Measurements from ENCODE around the gene LBHD2. TPM values are rescaled to one million over a fixed set of nuclear protein-coding genes. Genes with fewer than 3 reads are reported as not detected.

LBHD2 gene
- total and polyA plus RNA-seq, 2 of the 8 experiments (the other 6 are each of a cell fraction or from before 2014, with no cell fraction given): not detected

- DNase-seq (ENCODE audit: low read depth in 1 of 2, low spot score in 2 of 2): no peak
- no peak for TF ChIP-seq SIX5 (IDR thresholded peaks at IDR 0.05; ENCODE audit: low read depth, low read length)
- no peak for TF ChIP-seq SP4 (IDR thresholded peaks at IDR 0.05; ENCODE audit: low read length)
- no peak for TF ChIP-seq TBP (IDR thresholded peaks at IDR 0.05; ENCODE audit: low read depth, low read length)
- TF ChIP-seq KDM5A (IDR thresholded peaks at IDR 0.05; ENCODE audit: low read length): no peak
Measured at GRCh38 chr14:103107941-103108748, 24.1 kb downstream of the LBHD2 start.

More at GRCh38 chr14:103107941-103108748, 24.1 kb downstream of the LBHD2 start:
- Histone ChIP-seq H3K27me3 (replicated peaks in 1 of 4; ENCODE audit: control insufficient read depth in 3 of 4, extremely low read depth in 1 of 4, insufficient read depth in 3 of 4, low read length in 3 of 4) (peaks cover 5 to 27% (median 19%) of the 10 kb centered on the region in 4 experiments), H3K4me3 (ENCODE audit: extremely low read depth in 1 of 4, insufficient read depth in 2 of 4, low read depth in 3 of 4, low read length in 4 of 4) (peak overlapping the region in 1 of 4 experiments; percentile 28; a peak in 1 of 8 replicates), H3K56ac (replicated peaks; ENCODE audit: insufficient read length, low read depth, low read length) (peak overlapping the region; percentile 16), H3K36me3 (ENCODE audit: control insufficient read depth in 2 of 4, insufficient read depth in 4 of 4, low read length in 3 of 4) (no peaks in the 10 kb centered on the region), H4K91ac (replicated peaks; ENCODE audit: insufficient read length, low read length) (peak overlapping the region; percentile 98), H2BK12ac (ENCODE audit: low read depth, low read length) (peak overlapping the region; percentile 99; the same call in 1 of the 2 replicates), H3K23ac (ENCODE audit: insufficient read length) (no peak overlapping the region), H3K79me2 (ENCODE audit: control insufficient read depth in 1 of 2, insufficient read depth in 2 of 2, low read length in 2 of 2) (no peaks in the 10 kb centered on the region), H2AK5ac (ENCODE audit: low read depth, low read length) (peak overlapping the region; percentile 84; the same call in 1 of the 2 replicates), H2BK5ac (ENCODE audit: low read depth, low read length) (peak overlapping the region; percentile 87; the same call in 1 of the 2 replicates), H3K4ac (replicated peaks; ENCODE audit: insufficient read length, low read depth, low read length) (peak overlapping the region; percentile 96), H3K9me3 (ENCODE audit: insufficient read depth in 2 of 2, low read depth in 1 of 2, low read length in 1 of 2) (no peaks in the 10 kb centered on the region), H3K18ac (ENCODE audit: extremely low read depth, low read length) (peak overlapping the region; percentile 83), H2BK15ac (ENCODE audit: low read length) (peak overlapping the region; percentile 72; the same call in 1 of the 2 replicates), H3K9ac (replicated peaks in 1 of 4; ENCODE audit: extremely low read depth in 1 of 4, low read depth in 3 of 4, low read length in 3 of 4) (no peak overlapping the region), H4K20me1 (replicated peaks in 1 of 2; ENCODE audit: control insufficient read depth in 1 of 2, insufficient read depth in 2 of 2, low read length in 2 of 2) (peaks cover 0 to 3% of the 10 kb centered on the region in 2 experiments), H2BK20ac (ENCODE audit: low read length) (peak overlapping the region; percentile 80; the same call in 1 of the 2 replicates), H3K27ac (ENCODE audit: low read depth, low read length) (no peak overlapping the region; the same call in 1 of the 2 replicates), H3K4me2 (ENCODE audit: insufficient read depth in 1 of 2, low read depth in 2 of 2, low read length in 2 of 2) (0 out of 4 replicates have a peak overlapping the region, but pooled peaks have one; percentile 3 to 16), H2AFZ (ENCODE audit: low read length) (no peak overlapping the region), H4K5ac (ENCODE audit: insufficient read length, low read depth, low read length) (peak overlapping the region; percentile 53), H3K79me1 (ENCODE audit: low read depth, low read length) (no peaks in the 10 kb centered on the region), H3K23me2 (ENCODE audit: low read depth, low read length) (peaks cover 3% of the 10 kb centered on the region; the same call in 1 of the 2 replicates), H2BK120ac (replicated peaks; ENCODE audit: low read depth, low read length) (peak overlapping the region; percentile 92), H4K8ac (ENCODE audit: extremely low read depth, insufficient read depth, low read length) (no peak overlapping the region; the same call in 1 of the 2 replicates), H3K4me1 (replicated peaks in 1 of 4; ENCODE audit: control insufficient read depth in 3 of 4, insufficient read depth in 4 of 4, low read length in 3 of 4) (peaks cover 12 to 52% (median 38%) of the 10 kb centered on the region in 4 experiments), H3K14ac (ENCODE audit: insufficient read length) (no peak overlapping the region)
- 88% methylated on average over 19 of the region's 28 CpGs; no CpG with 5 or more reads in 1 of the 2 experiments for WGBS, 2 experiments (ENCODE audit: extremely low coverage in 1 of 2, insufficient coverage in 1 of 2, insufficient read length in 1 of 2, insufficient replicate concordance in 2 of 2, low coverage in 1 of 2, low lambda C conversion rate in 2 of 2, missing lambda C conversion rate in 1 of 2)
- POLR2A ChIA-PET (ENCODE audit: partially characterized antibody): interaction anchor here (0.8 to 1.3 kb wide), 3 partner anchors 10 to 19 kb away, joined by 3 to 4 read pairs (median 4); no protein-coding TSS in a partner anchor
- no peak for FAIRE-seq
- CTCF ChIA-PET (ENCODE audit: partially characterized antibody): interaction anchor here (0.7 to 1.4 kb wide), 4 partner anchors 19 to 282 kb away, joined by 3 to 6 read pairs (median 3); no protein-coding TSS in a partner anchor
